Right lobe of liver (tissue), 4 donors: ENCODE data around the gene POLR1H.

Experiments
- CTCF ChIP-seq, 4 donors: fragments of 200-600 bp in 3 of 4; fragments of 450-650 bp in 1 of 4; IDR thresholded peaks; one replicate each; pipeline versions ENCODE4 v1.5.1 to v1.8.0; 2016 to 2022; ENCODE audit warnings: antibody characterized with exemption in 4 of 4, mild to moderate bottlenecking in 2 of 4
- POLR2A ChIP-seq: fragments of 450-650 bp; IDR thresholded peaks from one replicate; pipeline ENCODE4 v1.6.1; 2017; ENCODE audit warnings: antibody characterized with exemption, mild to moderate bottlenecking
- donor health status: DM: no; HTN: no; CAD: no.
- donor health status: DM: no; HTN: no; CAD: no.
- donor health status: DM: no; HTN: yes; CAD: no.

- TF ChIP-seq CTCF (IDR thresholded peaks at IDR 0.05), result no peak
- no peak for TF ChIP-seq POLR2A
These were observed 25.3 kb upstream of the POLR1H start for GRCh38 chr6:30035784-30036183.
